Glutamatergic neuron (in vitro differentiated cells): ENCODE results near the gene LDLRAP1. TPM values are rescaled to one million over a fixed set of nuclear protein-coding genes. Genes with fewer than 3 reads are reported as not detected.
A peak's percentile ranks its signal among the peaks of the same experiment; 100 is the strongest.
"Not testable (repeated sequence)": the region's sequence is repeated elsewhere in the genome, so short reads cannot be mapped to it uniquely, and the experiment has no call there.

ENCODE experiments used
- DNase-seq: peaks from one replicate; pipeline ENCODE4 v3.0.0; 2022
- H3K27ac Mint-ChIP-seq: one replicate; pipeline ENCODE4 v1.8.0; 2020; ENCODE audit warnings: mild to moderate bottlenecking, mixed read lengths, inconsistent platforms; ENCODE audit not compliant: unreplicated experiment
- H3K27me3 Mint-ChIP-seq: one replicate; pipeline ENCODE4 v1.8.0; 2020; ENCODE audit warnings: mild to moderate bottlenecking, moderate library complexity, mixed read lengths, inconsistent platforms; ENCODE audit not compliant: unreplicated experiment
- H3K36me3 Mint-ChIP-seq: one replicate; pipeline ENCODE4 v1.8.0; 2020; ENCODE audit warnings: mild to moderate bottlenecking, mixed read lengths, inconsistent platforms; ENCODE audit not compliant: unreplicated experiment
- H3K4me1 Mint-ChIP-seq: one replicate; pipeline ENCODE4 v1.8.0; 2020; ENCODE audit warnings: mild to moderate bottlenecking, low read depth, mixed read lengths, inconsistent platforms; ENCODE audit not compliant: unreplicated experiment
- H3K4me3 Mint-ChIP-seq: one replicate; pipeline ENCODE4 v1.8.0; 2020; ENCODE audit warnings: mild to moderate bottlenecking, mixed read lengths, inconsistent platforms; ENCODE audit not compliant: unreplicated experiment
- H3K9me3 Mint-ChIP-seq: one replicate; pipeline ENCODE4 v1.8.0; 2020; ENCODE audit warnings: mild to moderate bottlenecking, moderate library complexity, mixed read lengths, inconsistent platforms; ENCODE audit not compliant: unreplicated experiment
- CTCF ChIP-seq: fragments of 200-600 bp; sonication (generic); IDR thresholded peaks from one replicate; pipeline ENCODE4 v1.5.0; 2021; ENCODE audit not compliant: partially characterized antibody, unreplicated experiment
- total RNA-seq: library from RNA; stranded (reverse); fragmentation: NEBNext Ultra II Directional; extraction: Animal tissue kit (Norgen Biotek cat#: 25700); gene quantifications from one replicate; pipeline ENCODE4 v1.2.1, GENCODE V29; 2021; ENCODE audit not compliant: unreplicated experiment

LDLRAP1 gene
- total RNA-seq, 1 donor from 2014 or later: 2.4 TPM

- no peaks in the 10 kb centered on the region for H3K4me1 Mint-ChIP-seq
- H3K4me3 Mint-ChIP-seq: no peak overlapping the region
- H3K9me3 Mint-ChIP-seq: peaks cover 5% of the 10 kb centered on the region
- no peak for TF ChIP-seq CTCF
- H3K36me3 Mint-ChIP-seq: no peaks in the 10 kb centered on the region
- DNase-seq: no peak
- H3K27me3 Mint-ChIP-seq: peaks cover 3% of the 10 kb centered on the region
- H3K27ac Mint-ChIP-seq: no peak overlapping the region
Measured at GRCh38 chr1:25599969-25600610, 56.7 kb downstream of the LDLRAP1 start.

GRCh38 chr1:25600971-25601699 is 57.7 kb downstream of the LDLRAP1 start:
- H3K27me3 Mint-ChIP-seq, DNase-seq, H3K27ac Mint-ChIP-seq, H3K36me3 Mint-ChIP-seq, H3K4me1 Mint-ChIP-seq, H3K4me3 Mint-ChIP-seq, H3K9me3 Mint-ChIP-seq: not testable (repeated sequence)

GRCh38 chr1:25603779-25604538 is 60.6 kb downstream of the LDLRAP1 start:
- H3K4me1 Mint-ChIP-seq, H3K9me3 Mint-ChIP-seq, H3K4me3 Mint-ChIP-seq, DNase-seq, H3K27ac Mint-ChIP-seq, H3K27me3 Mint-ChIP-seq, H3K36me3 Mint-ChIP-seq: not testable (repeated sequence)

- H3K36me3 Mint-ChIP-seq: no peaks in the 10 kb centered on the region
- H3K27ac Mint-ChIP-seq: no peak overlapping the region
- peaks cover 4% of the 10 kb centered on the region for H3K9me3 Mint-ChIP-seq
- no peak for TF ChIP-seq CTCF
- H3K27me3 Mint-ChIP-seq: peaks cover 1% of the 10 kb centered on the region
- H3K4me3 Mint-ChIP-seq: no peak overlapping the region
- no peaks in the 10 kb centered on the region for H3K4me1 Mint-ChIP-seq
- DNase-seq: no peak
Measured at GRCh38 chr1:25607123-25607522, 63.7 kb downstream of the LDLRAP1 start.

GRCh38 chr1:25608488-25609178 is 65.2 kb downstream of the LDLRAP1 start:
- Mint-ChIP-seq H3K27ac (no peak overlapping the region), H3K27me3 (peaks cover 1% of the 10 kb centered on the region), H3K4me3 (no peak overlapping the region), H3K36me3 (no peaks in the 10 kb centered on the region), H3K4me1 (no peaks in the 10 kb centered on the region), H3K9me3 (peaks cover 5% of the 10 kb centered on the region)
- peak; percentile 77 for TF ChIP-seq CTCF
- peak; percentile 87 for DNase-seq
